GM18907 (cell line): Measurements from ENCODE around the gene RNF126.

Source experiments
- ATAC-seq: cut with Tn5 transposase; IDR thresholded peaks from one replicate; pipeline ENCODE4 v1.9.1; 2021; ENCODE audit warnings: mild to moderate bottlenecking, moderate library complexity; ENCODE audit not compliant: unreplicated experiment

Gene RNF126

GRCh38 chr19:648305-648704 is 14.7 kb downstream of the RNF126 start:
- ATAC-seq: no peak

DNA sequence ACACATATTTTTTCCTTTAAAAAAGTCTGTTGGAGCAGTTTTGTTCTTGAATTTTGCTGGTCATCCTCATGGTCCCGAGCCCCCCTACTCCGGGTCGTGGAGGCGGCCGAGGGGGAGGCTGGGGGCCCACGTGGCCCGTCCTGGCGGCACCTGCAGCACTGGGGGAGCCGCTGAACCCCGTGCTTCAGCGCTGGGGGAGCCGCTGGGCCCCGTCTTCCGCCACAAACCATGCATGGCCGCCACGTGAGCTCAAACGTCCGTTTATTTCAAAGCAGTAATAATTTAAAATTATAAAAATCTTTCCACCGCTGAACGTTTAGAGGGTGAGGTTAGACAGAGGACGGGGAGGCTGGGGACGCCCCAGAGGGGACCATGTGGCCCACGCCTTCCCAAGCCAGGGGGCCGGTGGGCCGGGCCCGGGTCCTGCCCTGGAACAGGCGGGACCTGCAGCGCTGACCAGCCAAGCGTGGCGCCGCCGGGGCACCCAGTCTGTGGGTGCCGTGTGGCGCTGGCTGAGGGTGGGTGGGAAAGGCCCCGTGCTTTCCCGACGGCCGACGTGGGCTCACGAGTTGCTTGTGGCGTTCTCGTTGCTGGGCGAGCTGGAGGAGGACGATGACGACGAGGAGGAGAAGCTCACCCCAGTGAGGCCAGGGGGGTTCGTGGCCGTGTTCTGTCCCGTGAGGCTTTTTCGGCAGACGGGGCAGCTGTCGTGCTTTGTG is 15.3 kb downstream of the RNF126 start:
- no peak for ATAC-seq

GRCh38 chr19:646779-647565 is 16.0 kb downstream of the RNF126 start:
- no peak for ATAC-seq

- ATAC-seq: no peak
These were observed 16.9 kb downstream of the RNF126 start for GRCh38 chr19:645912-646778.

- no peak for ATAC-seq
These were observed 18.2 kb downstream of the RNF126 start for GRCh38 chr19:644789-645188.

- ATAC-seq: no peak
These were observed 18.7 kb downstream of the RNF126 start for GRCh38 chr19:644363-644762.

GRCh38 chr19:643736-644135 is 19.3 kb downstream of the RNF126 start:
- ATAC-seq: no peak

GRCh38 chr19:642767-643727 is 20.0 kb downstream of the RNF126 start:
- no peak for ATAC-seq

- ATAC-seq: no peak
These were observed 21.3 kb downstream of the RNF126 start for GRCh38 chr19:641702-642101.

- ATAC-seq: no peak
These were observed 22.3 kb downstream of the RNF126 start for GRCh38 chr19:640606-641189.

DNA sequence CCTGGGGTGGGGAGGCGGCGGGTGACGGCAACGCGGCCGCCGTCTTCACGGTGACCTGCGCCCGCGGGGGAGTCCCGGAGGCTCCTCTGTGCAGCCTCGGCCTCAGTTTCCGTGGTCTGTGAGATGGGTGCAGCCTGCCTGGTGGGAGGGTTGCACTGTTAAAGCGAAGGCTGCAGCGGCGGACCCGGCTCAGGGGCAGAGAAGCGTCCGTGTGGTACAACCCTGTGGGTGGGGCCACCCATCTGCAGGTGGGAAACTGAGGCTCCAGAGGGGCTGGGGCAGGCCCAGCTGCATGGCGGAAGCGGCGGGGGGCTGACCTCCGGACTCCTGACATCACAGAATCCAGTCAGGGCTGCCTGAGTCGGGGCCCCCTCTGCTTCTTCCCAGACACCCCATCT is 22.9 kb downstream of the RNF126 start:
- no peak for ATAC-seq

DNA sequence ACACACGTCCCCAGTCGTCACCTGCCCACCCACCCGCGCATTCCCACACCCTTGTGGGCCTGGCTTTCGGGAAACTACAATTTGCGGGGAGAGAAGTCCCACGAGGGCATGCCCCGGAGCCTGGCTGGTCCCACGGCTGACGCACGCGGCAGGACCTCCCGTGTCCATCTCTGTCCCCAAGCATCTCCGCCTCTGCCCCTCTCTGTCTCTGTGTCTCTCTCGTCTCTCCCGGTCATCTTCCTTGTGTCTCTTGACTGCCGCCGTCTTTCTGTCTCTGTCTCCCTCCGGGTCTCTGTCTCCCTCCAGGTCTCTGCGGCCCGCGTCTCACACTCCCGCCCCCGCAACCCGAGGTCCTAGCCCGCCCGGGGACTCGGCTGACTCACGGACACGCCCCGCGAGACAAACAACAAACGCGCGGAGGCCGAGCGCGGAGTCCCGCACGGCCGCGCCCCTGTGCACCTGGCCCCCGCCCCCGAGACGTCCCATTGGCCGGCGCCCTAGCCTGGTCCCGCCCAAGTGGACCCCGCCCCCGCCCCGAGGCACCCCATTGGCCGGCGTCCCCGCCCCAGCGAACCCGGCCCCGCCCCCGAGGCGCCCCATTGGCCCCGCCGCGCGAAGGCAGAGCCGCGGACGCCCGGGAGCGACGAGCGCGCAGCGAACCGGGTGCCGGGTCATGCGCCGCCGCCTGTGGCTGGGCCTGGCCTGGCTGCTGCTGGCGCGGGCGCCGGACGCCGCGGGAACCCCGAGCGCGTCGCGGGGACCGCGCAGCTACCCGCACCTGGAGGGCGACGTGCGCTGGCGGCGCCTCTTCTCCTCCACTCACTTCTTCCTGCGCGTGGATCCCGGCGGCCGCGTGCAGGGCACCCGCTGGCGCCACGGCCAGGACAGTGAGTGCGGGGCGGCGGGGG is 23.5 kb downstream of the RNF126 start, which contains the start of gene FGF22:
Gene FGF22, plus strand, starts transcription at position 627 of the 908 bp plus-strand sequence. Its CDS starts 47 bp downstream, at position 674.
- ATAC-seq: no peak

DNA sequence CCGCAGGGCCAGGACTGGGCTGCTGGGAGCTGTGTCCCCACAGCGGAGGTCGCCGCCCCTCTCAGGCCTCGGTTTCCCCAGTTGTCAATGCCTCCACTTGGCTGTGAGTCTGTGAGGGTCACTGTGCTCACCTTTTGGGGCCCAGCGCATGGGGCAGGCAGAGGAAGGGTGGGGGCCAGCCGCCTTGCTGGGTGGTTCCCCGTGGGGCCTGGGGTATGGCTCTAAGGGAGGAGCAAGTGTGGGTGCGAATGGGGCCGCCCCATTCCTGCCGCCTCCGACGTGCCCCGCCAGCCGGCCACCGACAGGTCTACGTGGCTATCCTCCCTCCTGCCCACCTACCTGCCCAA is 24.1 kb downstream of the RNF126 start:
- no peak for ATAC-seq

GRCh38 chr19:634975-635652 is 27.9 kb downstream of the RNF126 start:
- ATAC-seq: no peak

- no peak for ATAC-seq
These were observed 29.0 kb downstream of the RNF126 start for GRCh38 chr19:633786-634639.

DNA sequence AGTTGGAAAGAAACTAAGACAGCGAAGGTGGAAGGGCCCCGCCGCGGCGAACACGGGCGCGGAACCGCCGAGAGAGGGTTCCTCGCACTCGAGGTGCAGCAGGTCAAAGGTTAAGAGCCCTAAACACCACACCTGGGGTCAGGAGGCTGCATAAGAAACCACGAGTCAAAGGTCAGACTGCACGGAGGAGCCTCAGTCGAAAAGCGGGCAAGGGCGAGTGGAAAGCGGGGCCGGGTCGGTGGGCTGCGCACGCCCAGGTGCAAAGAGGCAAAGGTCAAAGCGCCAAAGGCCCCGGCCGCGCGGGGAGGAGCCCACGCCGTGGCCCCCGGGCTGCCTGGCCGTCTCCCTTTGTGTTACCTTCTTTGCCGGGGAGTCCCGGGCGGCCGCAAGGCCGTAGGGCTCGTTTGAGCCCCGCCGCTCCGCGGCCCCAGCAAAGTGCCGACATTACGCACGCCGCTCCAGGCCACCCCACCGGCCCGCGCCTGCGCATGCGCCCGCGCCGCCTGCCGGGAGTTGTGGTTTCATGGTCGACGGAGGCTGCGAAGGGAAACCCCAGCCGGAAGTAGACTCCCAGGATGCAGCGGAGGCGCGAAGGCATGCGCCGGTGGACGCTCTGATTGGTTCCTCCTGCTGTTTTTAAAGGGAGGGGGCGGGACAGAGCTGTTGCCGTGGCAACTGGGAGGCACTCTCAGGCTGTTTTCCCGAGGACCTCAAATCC is 29.8 kb downstream of the RNF126 start, which contains the start of gene POLRMT:
Gene POLRMT, minus strand, starts transcription at position 470 of the 718 bp plus-strand sequence. Its CDS starts 25 bp downstream, at position 445.
- peak; percentile 74 for ATAC-seq
